Testis (tissue), 2 donors: ENCODE data around the gene RAD51D.

ENCODE experiments used
- POLR2A ChIP-seq: fragments of 450-650 bp; IDR thresholded peaks from one replicate; pipeline ENCODE4 v1.6.1; 2017; ENCODE audit warnings: antibody characterized with exemption, mild to moderate bottlenecking, moderate library complexity
- TF ChIP-seq, protein P1 (sequence below), 3 experiments: fragments of 450-650 bp in 2 of 3; fragments of 200-600 bp in 1 of 3; sonication (generic) in 1 of 3; IDR thresholded peaks; one replicate each; pipeline ENCODE4 v1.5.1; 2016 to 2019; ENCODE audit warnings: antibody characterized with exemption in 3 of 3, mild to moderate bottlenecking in 2 of 3, moderate library complexity in 1 of 3

GRCh38 chr17:35082073-35082657 lies 37.5 kb downstream of the RAD51D start:
- TF ChIP-seq, protein P1, sequence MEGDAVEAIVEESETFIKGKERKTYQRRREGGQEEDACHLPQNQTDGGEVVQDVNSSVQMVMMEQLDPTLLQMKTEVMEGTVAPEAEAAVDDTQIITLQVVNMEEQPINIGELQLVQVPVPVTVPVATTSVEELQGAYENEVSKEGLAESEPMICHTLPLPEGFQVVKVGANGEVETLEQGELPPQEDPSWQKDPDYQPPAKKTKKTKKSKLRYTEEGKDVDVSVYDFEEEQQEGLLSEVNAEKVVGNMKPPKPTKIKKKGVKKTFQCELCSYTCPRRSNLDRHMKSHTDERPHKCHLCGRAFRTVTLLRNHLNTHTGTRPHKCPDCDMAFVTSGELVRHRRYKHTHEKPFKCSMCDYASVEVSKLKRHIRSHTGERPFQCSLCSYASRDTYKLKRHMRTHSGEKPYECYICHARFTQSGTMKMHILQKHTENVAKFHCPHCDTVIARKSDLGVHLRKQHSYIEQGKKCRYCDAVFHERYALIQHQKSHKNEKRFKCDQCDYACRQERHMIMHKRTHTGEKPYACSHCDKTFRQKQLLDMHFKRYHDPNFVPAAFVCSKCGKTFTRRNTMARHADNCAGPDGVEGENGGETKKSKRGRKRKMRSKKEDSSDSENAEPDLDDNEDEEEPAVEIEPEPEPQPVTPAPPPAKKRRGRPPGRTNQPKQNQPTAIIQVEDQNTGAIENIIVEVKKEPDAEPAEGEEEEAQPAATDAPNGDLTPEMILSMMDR (IDR thresholded peaks at IDR 0.05) = no peak
- no peak for TF ChIP-seq POLR2A
